Esophagus squamous epithelium (tissue), 4 donors: ENCODE measurements around the gene ZNF878.

Experiments
- CTCF ChIP-seq, 6 experiments: fragments of 450-650 bp in 4 of 6; fragments of 200-600 bp in 2 of 6; sonication (generic) in 2 of 6; IDR thresholded peaks; one replicate each; pipeline ENCODE4 v1.5.1; 2016 to 2019; ENCODE audit warnings: antibody characterized with exemption in 6 of 6, mild to moderate bottlenecking in 4 of 6, moderate library complexity in 4 of 6
- POLR2A ChIP-seq, 4 donors: fragments of 450-650 bp; IDR thresholded peaks; one replicate each; pipeline ENCODE4 v1.6.1; 2017; ENCODE audit warnings: antibody characterized with exemption in 4 of 4, mild to moderate bottlenecking in 4 of 4, moderate library complexity in 3 of 4

DNA sequence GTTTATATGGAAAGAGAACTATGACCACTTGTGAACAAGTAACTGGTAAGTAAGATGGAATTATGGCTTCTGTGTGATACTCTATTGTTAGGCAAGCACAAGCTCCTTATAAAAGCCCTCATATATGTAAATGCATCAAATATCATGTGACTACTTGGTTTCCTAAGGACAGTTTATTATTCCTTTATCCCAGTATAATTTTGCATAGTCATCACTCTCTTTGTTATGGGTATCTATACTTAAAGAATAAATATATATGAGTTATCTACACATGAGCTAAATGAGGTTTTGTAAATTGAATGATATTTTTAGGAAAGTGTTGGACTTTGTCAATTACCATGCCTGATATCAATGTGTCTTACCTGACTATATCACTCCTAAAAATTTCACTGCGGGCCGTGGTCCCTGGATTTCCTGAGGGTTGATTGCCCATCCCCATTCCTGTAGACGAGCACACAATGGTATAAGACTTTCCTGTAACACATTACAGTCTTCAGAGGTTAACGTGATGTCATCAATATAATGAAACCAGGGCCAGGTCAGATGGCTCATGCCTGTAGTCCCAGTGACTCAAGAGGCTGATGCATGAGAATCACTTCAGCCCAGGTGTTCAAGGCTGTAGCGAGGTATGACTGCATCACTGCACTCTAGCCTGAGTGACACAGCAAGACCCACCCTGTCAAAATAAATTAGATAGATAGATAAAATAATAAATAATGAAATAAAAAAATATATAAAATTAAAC, 32.5 kb upstream of the ZNF878 start:
- TF ChIP-seq CTCF (IDR thresholded peaks at IDR 0.05), result no peak
- TF ChIP-seq POLR2A (IDR thresholded peaks at IDR 0.05), result no peak
